Right atrium auricular region (tissue), 2 donors: ENCODE data around the gene BEX4. TPM values are rescaled to one million over a fixed set of nuclear protein-coding genes. Genes with fewer than 3 reads are reported as not detected.
"Not testable (repeated sequence)": the region's sequence is repeated elsewhere in the genome, so short reads cannot be mapped to it uniquely, and the experiment has no call there.

Source experiments
- DNase-seq: peaks from one replicate; pipeline ENCODE4 v3.0.0-alpha.2; 2019; ENCODE audit warnings: low spot score
- H3K27ac ChIP-seq, 2 donors: fragments of 200-600 bp; sonication (generic); 1 replicate in 1 of 2; 2 replicates in 1 of 2; pipeline ENCODE4 v1.5.1; 2016 to 2019
- H3K27me3 ChIP-seq, 2 donors: fragments of 200-600 bp; sonication (generic); one replicate each; pipeline versions ENCODE4 v1.5.1 to v1.6.0; 2017 to 2019
- H3K36me3 ChIP-seq: fragments of 200-600 bp; sonication (generic); one replicate; pipeline ENCODE4 v1.5.1; 2016
- H3K4me1 ChIP-seq, 2 donors: fragments of 200-600 bp; sonication (generic); one replicate each; pipeline versions ENCODE4 v1.5.1 to v1.6.0; 2017 to 2019
- H3K4me3 ChIP-seq, 2 donors: fragments of 200-600 bp; sonication (generic); 1 replicate in 1 of 2; 2 replicates in 1 of 2; pipeline ENCODE4 v1.5.1; 2017 to 2019; ENCODE audit warnings: mild to moderate bottlenecking in 1 of 2, moderate library complexity in 1 of 2
- H3K9me3 ChIP-seq, 2 donors: fragments of 200-600 bp; sonication (generic); one replicate each; pipeline ENCODE4 v1.5.1; 2019
- total RNA-seq, 2 donors: library from RNA; depleted of rRNA; stranded (reverse); fragments of >200 nt; gene quantifications; one replicate each; pipeline ENCODE4 v1.1.0, GENCODE V29; 2016
- TF ChIP-seq, protein P1 (sequence below), 2 donors: fragments of 200-600 bp; sonication (generic); IDR thresholded peaks; one replicate each; pipeline ENCODE4 v1.5.1; 2019; ENCODE audit warnings: antibody characterized with exemption in 2 of 2

BEX4 gene
- total RNA-seq, 2 donors from 2014 or later, result 72.2 to 74.9 TPM

DNA sequence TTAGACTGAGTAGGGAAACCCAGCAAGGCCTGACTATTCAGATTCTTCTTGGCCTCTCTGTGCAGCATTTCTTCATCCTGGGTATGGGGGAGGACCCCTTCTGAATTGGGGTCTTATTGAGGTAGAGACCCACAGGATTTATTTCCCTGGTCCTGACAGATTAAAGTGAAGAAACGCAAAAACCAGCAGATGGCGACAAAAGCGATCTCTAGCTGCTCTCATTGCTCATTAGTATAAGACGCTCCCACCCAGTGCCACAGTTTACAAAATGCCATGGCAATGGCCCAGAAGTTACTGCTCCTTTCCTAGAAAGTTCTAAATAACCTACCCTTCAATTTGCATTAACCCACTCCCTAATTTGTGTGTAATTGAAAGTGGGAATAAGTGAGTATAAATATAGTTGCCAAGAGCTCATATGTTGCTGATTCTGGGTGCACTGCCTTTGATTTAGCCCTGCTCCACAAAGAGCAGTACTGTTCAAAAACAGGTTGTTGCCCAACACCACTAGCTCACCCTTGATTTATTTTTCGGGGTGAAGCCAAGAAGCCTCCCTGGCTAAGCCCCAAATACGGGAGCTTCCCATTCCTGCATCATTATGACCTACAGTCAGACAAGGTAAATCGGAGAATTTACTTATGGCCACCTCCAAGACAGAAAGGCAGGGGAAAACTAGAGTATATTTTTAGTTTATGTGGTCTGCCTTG lies 3.7 kb upstream of the BEX4 start:
- Histone ChIP-seq H3K36me3 (no peaks in the 10 kb centered on the region), H3K4me3 (no peak overlapping the region), H3K4me1 (no peaks in the 10 kb centered on the region), H3K27ac (no peak overlapping the region), H3K9me3 (no peaks in the 10 kb centered on the region), H3K27me3 (no peaks in the 10 kb centered on the region)
- TF ChIP-seq, protein P1, sequence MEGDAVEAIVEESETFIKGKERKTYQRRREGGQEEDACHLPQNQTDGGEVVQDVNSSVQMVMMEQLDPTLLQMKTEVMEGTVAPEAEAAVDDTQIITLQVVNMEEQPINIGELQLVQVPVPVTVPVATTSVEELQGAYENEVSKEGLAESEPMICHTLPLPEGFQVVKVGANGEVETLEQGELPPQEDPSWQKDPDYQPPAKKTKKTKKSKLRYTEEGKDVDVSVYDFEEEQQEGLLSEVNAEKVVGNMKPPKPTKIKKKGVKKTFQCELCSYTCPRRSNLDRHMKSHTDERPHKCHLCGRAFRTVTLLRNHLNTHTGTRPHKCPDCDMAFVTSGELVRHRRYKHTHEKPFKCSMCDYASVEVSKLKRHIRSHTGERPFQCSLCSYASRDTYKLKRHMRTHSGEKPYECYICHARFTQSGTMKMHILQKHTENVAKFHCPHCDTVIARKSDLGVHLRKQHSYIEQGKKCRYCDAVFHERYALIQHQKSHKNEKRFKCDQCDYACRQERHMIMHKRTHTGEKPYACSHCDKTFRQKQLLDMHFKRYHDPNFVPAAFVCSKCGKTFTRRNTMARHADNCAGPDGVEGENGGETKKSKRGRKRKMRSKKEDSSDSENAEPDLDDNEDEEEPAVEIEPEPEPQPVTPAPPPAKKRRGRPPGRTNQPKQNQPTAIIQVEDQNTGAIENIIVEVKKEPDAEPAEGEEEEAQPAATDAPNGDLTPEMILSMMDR (IDR thresholded peaks at IDR 0.05), result peak in 1 of 2 donors; percentile 60
- DNase-seq, result peak; percentile 65

DNA sequence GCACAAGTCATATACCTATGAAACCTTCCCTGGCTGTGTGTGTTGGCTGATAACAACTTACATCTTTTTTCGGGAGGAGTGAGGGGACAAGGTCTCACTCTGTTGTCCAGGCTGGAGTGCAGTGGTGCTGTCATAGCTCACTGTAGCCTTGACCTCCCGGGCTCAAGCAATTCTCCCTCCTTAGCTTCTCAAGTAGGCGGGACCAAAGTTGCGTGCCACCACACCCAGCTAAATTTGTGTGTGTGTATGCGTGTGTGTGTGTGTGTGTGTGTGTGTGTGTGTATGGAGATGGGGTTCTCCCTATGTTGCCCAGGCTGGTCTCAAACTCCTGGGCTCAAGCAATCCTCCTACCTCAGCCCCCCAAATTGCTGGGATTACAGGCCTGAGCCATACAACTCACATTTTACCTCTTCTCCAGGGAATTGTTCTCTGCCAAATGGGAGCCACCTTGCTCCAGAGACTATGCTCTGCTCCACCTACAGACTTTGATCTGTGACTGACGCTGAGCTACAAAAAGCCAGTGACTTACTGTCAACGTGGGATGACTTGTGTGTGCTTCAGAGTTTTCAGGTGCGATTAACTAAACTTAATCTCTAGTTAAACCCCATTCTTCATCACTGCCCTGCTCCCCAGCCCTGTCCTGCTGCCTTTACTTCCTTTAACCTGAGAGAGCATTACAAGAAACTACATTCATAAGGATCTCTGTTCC lies 2.0 kb upstream of the BEX4 start:
- Histone ChIP-seq H3K4me3 (no peak overlapping the region), H3K27me3 (no peaks in the 10 kb centered on the region), H3K4me1 (no peaks in the 10 kb centered on the region), H3K36me3 (no peaks in the 10 kb centered on the region), H3K9me3 (no peaks in the 10 kb centered on the region), H3K27ac (no peak overlapping the region)
- DNase-seq, result no peak
- TF ChIP-seq, protein P1 (IDR thresholded peaks at IDR 0.05), result no peak

DNA sequence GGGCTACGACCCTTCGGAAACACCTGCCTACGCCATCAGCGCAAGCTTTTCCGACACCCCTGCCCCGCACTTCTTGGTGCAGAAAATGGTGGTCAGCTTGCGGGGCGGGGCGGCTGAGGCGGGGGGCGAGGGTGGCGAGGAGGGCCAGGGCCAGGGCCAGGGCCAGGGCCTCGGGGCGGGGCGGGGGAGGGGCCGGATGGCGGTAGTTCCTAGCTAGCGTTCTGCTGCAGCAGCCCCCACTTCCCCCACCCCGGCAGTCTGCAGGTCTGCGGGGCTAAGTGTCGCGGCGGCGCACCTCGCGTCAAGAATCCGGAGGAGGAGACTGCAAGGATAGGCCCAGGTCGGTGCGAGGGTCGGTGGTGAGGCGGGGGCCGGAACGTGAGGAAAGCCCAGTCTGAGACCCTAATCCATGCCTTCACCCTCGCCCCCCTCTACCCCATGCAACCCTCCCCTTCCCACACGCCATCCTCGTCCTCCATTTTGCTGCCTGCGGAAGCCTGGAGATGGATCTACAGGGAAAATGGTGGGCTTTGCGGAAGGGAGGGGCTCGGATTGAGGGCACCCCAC lies 600 bp downstream of the BEX4 start:
- H3K4me3 ChIP-seq, result peak overlapping the region; percentile 69
- H3K9me3 ChIP-seq, result no peaks in the 10 kb centered on the region
- H3K27me3 ChIP-seq, result no peaks in the 10 kb centered on the region
- TF ChIP-seq, protein P1 (IDR thresholded peaks at IDR 0.05), result no peak
- peak overlapping the region; percentile 89 to 94 for H3K27ac ChIP-seq
- DNase-seq, result no peak
- H3K36me3 ChIP-seq, result no peaks in the 10 kb centered on the region
- no peaks in the 10 kb centered on the region for H3K4me1 ChIP-seq

DNA sequence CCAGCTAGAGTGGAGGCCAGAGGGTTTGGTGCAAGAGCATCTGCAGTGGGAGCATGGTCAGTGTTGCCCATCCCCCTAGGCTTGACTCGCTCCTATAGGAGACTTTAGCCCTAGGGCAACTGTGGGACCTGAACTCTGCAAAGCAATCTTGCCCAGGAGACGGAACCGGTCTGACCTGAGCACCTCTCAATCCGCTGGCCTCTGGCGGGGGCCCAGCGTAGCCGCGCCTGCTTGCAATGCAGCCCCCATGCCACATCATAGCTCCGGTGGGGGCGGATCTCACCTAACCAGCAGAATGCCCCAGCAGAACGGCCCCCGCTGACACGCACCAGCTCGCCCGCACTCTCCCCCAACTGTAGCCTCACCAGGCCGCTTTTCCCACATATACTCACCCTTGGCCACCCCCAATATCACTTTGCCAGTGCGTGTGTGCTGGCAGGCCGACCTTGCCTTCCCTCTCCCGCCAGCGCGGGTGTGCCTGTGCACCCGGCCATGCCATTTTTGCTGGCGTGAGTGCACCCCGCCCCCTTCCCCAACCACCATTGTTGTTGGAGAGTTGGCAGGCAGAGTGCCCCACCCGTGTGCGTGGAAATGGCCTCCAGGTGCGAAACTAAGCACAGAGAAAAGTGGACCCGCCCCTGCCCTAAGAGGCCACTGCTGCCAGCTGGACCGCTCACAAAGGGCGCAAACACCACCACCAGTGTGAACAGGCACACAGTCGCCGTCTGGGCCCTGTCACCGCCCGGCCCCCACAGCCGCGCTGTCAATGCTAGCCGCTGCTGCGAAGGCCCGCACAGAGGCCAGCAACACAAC lies 5.8 kb downstream of the BEX4 start:
- Histone ChIP-seq H3K4me3 (no peak overlapping the region), H3K4me1 (no peaks in the 10 kb centered on the region), H3K36me3 (no peaks in the 10 kb centered on the region), H3K27ac (peak overlapping the region in 1 of 2 donors; percentile 10), H3K9me3 (peaks cover 0 to 3% of the 10 kb centered on the region in 2 donors), H3K27me3 (no peaks in the 10 kb centered on the region)
- TF ChIP-seq, protein P1 (IDR thresholded peaks at IDR 0.05), result no peak
- DNase-seq, result no peak

DNA sequence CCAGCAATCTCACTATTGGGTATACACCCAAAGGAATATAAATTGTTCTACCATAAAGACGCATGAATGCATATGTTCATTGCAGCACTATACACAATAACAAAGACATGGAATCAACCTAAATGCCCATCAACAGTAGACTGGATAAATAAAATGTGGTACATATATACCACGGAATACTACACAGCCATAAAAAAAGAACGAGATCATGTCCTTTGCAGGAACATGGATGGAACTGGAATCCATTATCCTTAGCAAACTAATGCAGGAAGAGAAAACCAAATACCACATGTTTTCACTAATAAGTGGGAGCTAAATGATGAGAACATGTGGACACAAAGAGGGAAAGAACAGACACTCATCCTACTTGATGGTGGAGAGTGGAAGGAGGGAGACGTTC lies 11.0 kb downstream of the BEX4 start:
- H3K27ac ChIP-seq, H3K36me3 ChIP-seq, DNase-seq, H3K4me3 ChIP-seq, H3K4me1 ChIP-seq, H3K27me3 ChIP-seq, H3K9me3 ChIP-seq: not testable (repeated sequence)

DNA sequence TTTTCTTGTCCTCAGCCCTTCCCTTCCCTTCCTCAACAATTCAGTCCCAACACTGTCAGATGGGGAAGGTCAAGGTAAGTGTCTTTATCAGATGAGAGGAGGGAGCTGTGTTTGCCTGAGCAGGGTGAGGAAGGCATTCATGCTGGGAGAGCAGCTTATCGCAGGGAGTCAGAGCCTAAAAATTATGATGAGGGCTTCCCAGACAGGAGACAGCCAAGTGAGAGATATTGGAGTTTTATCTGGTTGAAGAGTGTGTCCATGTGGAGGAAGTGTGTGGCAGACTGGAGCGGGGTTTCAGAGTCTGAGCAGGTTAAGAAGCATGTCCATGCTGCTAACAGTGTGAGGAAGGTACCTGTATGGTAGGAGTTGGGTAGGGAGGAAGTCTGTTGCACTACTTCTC lies 18.4 kb downstream of the BEX4 start:
- Histone ChIP-seq H3K36me3 (no peaks in the 10 kb centered on the region), H3K27ac (no peak overlapping the region), H3K27me3 (no peaks in the 10 kb centered on the region), H3K4me3 (no peak overlapping the region), H3K9me3 (no peaks in the 10 kb centered on the region), H3K4me1 (no peaks in the 10 kb centered on the region)
- TF ChIP-seq, protein P1 (IDR thresholded peaks at IDR 0.05), result no peak
- DNase-seq, result no peak
